Vein endothelial cell (primary cell): ENCODE results near the gene COG4. TPM values are rescaled to one million over a fixed set of nuclear protein-coding genes. Genes with fewer than 3 reads are reported as not detected.

Source experiments
- small RNA-seq: library from RNA; depleted of rRNA; stranded (forward); fragments of <200 nt; gene quantifications from one replicate; pipeline ENCODE3, GENCODE V24; 2012
- total RNA-seq: library from RNA; depleted of rRNA; stranded (reverse); fragments of >200 nt; gene quantifications from 2 replicates; pipeline ENCODE4 v1.2.3, GENCODE V29; 2012

The COG4 gene
- total RNA-seq = 56.3 and 64.3 TPM in 2 replicates

DNA sequence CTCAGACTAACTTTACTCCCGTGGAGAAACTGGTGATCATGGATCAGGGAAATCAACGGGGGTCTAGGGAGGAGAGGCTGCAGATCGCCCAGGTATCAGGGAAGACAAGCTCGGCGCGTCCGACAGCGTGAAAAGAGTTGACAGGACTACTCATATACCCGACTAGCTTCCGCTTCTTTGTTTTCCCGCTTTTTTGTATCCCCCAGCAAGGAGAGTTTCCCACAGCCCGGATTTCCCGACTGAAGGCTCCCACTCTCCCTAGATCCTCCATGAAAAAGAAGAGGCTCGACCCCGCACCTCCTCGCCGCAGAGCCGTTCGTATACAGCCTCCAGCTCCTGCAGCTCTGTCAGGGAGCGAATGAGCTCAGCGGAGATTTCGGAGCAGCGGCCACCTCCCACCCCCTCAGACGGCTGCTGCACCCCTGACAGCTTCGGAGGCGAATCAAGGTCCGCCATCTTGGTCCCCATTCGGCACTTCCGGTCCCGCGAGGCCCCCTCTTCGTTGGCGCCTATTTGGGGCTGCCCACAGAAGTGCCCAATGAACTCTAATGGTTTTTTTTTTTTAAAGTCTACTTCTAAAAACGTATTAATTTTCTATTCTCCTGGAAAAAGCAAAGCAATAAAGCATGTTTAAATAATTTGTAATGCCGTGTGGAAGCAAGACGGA is at the start of gene COG4:
Gene COG4, minus strand, starts transcription at position 479 of the 667 bp plus-strand sequence. Its CDS starts 11 bp downstream, at position 468.

DNA sequence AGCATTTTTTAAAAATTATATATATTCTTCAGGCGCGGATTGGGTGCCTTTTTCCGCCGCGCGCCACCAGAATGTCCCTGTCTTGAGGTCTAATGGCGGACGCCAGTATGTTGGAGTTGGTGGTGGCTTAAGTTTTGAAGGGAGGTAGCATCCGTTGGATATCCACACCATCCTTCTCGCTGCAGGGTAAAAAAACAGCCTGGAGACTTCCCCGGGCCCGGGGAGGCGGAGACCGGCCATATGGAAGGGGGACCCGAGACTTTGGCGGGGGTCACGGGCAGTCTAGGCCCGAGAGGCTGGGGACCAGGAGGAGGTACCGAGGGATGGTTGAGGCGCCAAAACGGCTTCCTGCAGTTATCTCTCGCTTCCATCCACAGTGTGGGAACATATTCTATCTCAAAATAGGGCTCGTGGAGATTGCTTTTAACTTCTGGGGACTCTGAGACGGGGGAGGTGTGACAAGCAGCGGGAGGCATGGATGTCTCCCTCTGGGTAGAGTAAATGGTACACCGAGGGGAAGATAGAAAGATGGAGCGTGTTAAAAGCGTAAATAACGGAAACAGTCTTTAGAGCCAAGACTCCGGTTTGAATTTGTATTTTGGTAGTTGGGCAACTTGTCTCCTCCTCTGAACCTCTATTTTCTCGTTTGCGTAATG is 517 bp upstream of the COG4 start, which contains the start of gene SF3B3:
Gene SF3B3, plus strand, starts transcription at position 74 of the 656 bp plus-strand sequence. CDS start 2,841 bp downstream, outside the sequence.

GRCh38 chr16:70454222-70455034 is 68.9 kb downstream of the COG4 start, which contains the start of gene FCSK:
TSS of gene FCSK (plus strand) at chr16:70454595. CDS start at chr16:70463191, 8,596 bp downstream.

DNA sequence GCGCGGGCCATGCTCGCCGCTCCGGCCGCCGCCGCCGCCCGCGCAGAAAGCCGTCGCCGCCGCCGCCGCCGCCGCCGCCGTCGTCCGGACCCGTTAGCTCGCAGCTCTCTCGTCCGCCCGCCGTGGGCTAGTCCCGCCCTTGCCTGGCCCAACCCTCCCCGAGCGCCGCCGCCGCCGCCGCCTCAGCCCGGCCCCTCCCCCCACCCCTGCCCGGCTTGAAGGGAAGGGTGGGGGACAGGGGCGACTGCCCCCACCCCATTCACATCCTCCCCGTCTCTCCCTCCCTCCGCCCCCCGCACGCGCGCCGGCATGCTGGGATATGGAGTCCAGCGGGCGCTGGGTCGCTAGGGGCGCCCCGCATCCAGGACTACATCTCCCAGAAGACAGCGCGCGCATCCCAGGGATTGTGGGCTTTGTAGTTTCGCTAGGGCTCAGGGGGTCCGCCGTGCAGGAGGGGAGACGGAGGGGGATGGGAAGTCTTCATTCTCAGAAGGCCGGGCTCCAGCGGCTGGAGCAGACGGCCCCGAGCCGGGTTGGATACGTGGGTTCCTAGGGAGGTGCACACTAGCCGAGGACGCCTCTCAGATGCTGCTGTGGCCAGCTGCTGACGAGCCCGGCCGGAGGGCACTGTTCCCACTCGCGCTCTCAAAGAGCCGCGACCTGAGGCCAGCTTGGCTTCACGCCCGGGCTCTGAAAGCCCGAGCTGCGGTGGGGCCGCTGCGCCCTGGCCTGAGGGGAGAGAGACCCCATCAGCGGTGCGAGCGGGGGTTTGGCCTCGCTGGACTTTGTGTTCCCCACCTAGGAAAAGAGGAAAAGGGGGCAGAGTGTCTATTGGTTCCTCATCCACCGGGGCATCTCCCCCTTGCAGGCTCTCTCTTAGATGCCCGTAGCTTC is 84.1 kb downstream of the COG4 start, which contains the start of gene ST3GAL2:
Gene ST3GAL2, minus strand, starts transcription at position 132 of the 894 bp plus-strand sequence. CDS start 40,570 bp downstream, outside the sequence.

Small RNA genes lying within 50 kb of the gene (small RNA-seq; reads per million reads assigned to genes)
- gene RNU6-23P = 0.32 reads per million, percentile 11 among the genes with 10 or more reads in this experiment
- not detected for gene RPS27P26
- 0.58 reads per million, percentile 37 among the genes with 10 or more reads in this experiment for gene SNORD111
- gene SNORD111B = 103 reads per million, percentile 99 among the genes with 10 or more reads in this experiment

Other genes with a start within 250 kb of the COG4 start
- gene AARS1, start 234.0 kb downstream of the COG4 start, total RNA-seq = 56.8 and 67.6 TPM in 2 replicates
- gene DDX19B, start 224.4 kb downstream of the COG4 start, total RNA-seq = 35.8 and 47.7 TPM in 2 replicates
- gene DDX19A, start 176.7 kb downstream of the COG4 start, total RNA-seq = 41.8 and 46.9 TPM in 2 replicates
- gene ST3GAL2, start 84.5 kb downstream of the COG4 start, total RNA-seq = 44.7 and 55.2 TPM in 2 replicates
- 10.5 and 11.0 TPM in 2 replicates for gene FCSK, start 69.0 kb downstream of the COG4 start, total RNA-seq
- gene SF3B3, start 262 bp upstream of the COG4 start, total RNA-seq = 153 and 188 TPM in 2 replicates
- gene IL34, start 123.0 kb upstream of the COG4 start, total RNA-seq = 1.9 and 2.9 TPM in 2 replicates
- gene MTSS2, start 162.5 kb upstream of the COG4 start, total RNA-seq = 25.7 and 31.7 TPM in 2 replicates